GM19043 (cell line): ENCODE data around the gene TMEM131L.
"Not testable (repeated sequence)": the region's sequence is repeated elsewhere in the genome, so short reads cannot be mapped to it uniquely, and the experiment has no call there.

Source experiments
- ATAC-seq: cut with Tn5 transposase; IDR thresholded peaks from one replicate; pipeline ENCODE4 v1.9.1; 2021; ENCODE audit warnings: low read depth; ENCODE audit not compliant: unreplicated experiment

Gene TMEM131L

GRCh38 chr4:153643406-153644383 is 177.5 kb downstream of the TMEM131L start:
- peak; percentile 86 for ATAC-seq

GRCh38 chr4:153645183-153645582 is 179.0 kb downstream of the TMEM131L start:
- ATAC-seq = no peak

GRCh38 chr4:153646261-153646660 is 180.1 kb downstream of the TMEM131L start:
- ATAC-seq = no peak

- ATAC-seq = no peak
These were observed 180.8 kb downstream of the TMEM131L start for GRCh38 chr4:153646978-153647377.

- no peak for ATAC-seq
These were observed 181.8 kb downstream of the TMEM131L start for GRCh38 chr4:153647975-153648374.

- ATAC-seq = no peak
These were observed 183.4 kb downstream of the TMEM131L start for GRCh38 chr4:153649572-153649991.

GRCh38 chr4:153651116-153651515 is 185.0 kb downstream of the TMEM131L start:
- no peak for ATAC-seq

- no peak for ATAC-seq
These were observed 185.4 kb downstream of the TMEM131L start for GRCh38 chr4:153651587-153651986.

GRCh38 chr4:153652051-153652784 is 186.1 kb downstream of the TMEM131L start:
- no peak for ATAC-seq

- ATAC-seq = no peak
These were observed 188.9 kb downstream of the TMEM131L start for GRCh38 chr4:153655002-153655541.

GRCh38 chr4:153655928-153656327 is 189.8 kb downstream of the TMEM131L start:
- ATAC-seq = no peak

GRCh38 chr4:153661215-153661822 is 195.2 kb downstream of the TMEM131L start:
- no peak for ATAC-seq

- no peak for ATAC-seq
These were observed 195.7 kb downstream of the TMEM131L start for GRCh38 chr4:153661908-153662307.

- no peak for ATAC-seq
These were observed 197.5 kb downstream of the TMEM131L start for GRCh38 chr4:153663667-153664066.

- not testable (repeated sequence) for ATAC-seq
These were observed 200.3 kb downstream of the TMEM131L start for GRCh38 chr4:153666505-153666904.

- ATAC-seq = no peak
These were observed 202.5 kb downstream of the TMEM131L start for GRCh38 chr4:153668647-153669046.

- no peak for ATAC-seq
These were observed 203.7 kb downstream of the TMEM131L start for GRCh38 chr4:153669838-153670237.

GRCh38 chr4:153676486-153676885 is 210.3 kb downstream of the TMEM131L start:
- no peak for ATAC-seq

- ATAC-seq = no peak
These were observed 210.8 kb downstream of the TMEM131L start for GRCh38 chr4:153676984-153677383.

- no peak for ATAC-seq
These were observed 213.3 kb downstream of the TMEM131L start for GRCh38 chr4:153679486-153679885.

- no peak for ATAC-seq
These were observed 217.6 kb downstream of the TMEM131L start for GRCh38 chr4:153683763-153684181.
